Endothelial cell (in vitro differentiated cells): ENCODE measurements around the gene KRTAP10-6. TPM values are rescaled to one million over a fixed set of nuclear protein-coding genes. Genes with fewer than 3 reads are reported as not detected.
"Not testable (repeated sequence)": the region's sequence is repeated elsewhere in the genome, so short reads cannot be mapped to it uniquely, and the experiment has no call there.

ENCODE experiments used
- DNase-seq: peaks from one replicate; pipeline ENCODE4 v3.0.0; 2021; ENCODE audit warnings: low spot score
- H3K27ac Mint-ChIP-seq: one replicate; pipeline ENCODE4 v1.8.0; 2021; ENCODE audit warnings: mixed read lengths, inconsistent platforms; ENCODE audit not compliant: unreplicated experiment
- H3K27me3 Mint-ChIP-seq: one replicate; pipeline ENCODE4 v1.8.0; 2021; ENCODE audit warnings: mild to moderate bottlenecking, moderate library complexity, mixed read lengths, inconsistent platforms; ENCODE audit not compliant: unreplicated experiment
- H3K36me3 Mint-ChIP-seq: one replicate; pipeline ENCODE4 v1.8.0; 2021; ENCODE audit warnings: mild to moderate bottlenecking, low read depth, mixed read lengths, inconsistent platforms; ENCODE audit not compliant: unreplicated experiment
- H3K4me1 Mint-ChIP-seq: one replicate; pipeline ENCODE4 v1.8.0; 2021; ENCODE audit warnings: mild to moderate bottlenecking, mixed read lengths, inconsistent platforms; ENCODE audit not compliant: unreplicated experiment
- H3K4me3 Mint-ChIP-seq: one replicate; pipeline ENCODE4 v1.8.0; 2021; ENCODE audit warnings: mild to moderate bottlenecking, mixed read lengths, inconsistent platforms; ENCODE audit not compliant: unreplicated experiment
- H3K9me3 Mint-ChIP-seq: one replicate; pipeline ENCODE4 v1.8.0; 2021; ENCODE audit warnings: mixed read lengths, inconsistent platforms; ENCODE audit not compliant: unreplicated experiment
- total RNA-seq: library from RNA; stranded (reverse); fragmentation: NEBNext Ultra II Directional; extraction: Animal tissue kit (Norgen Biotek cat#: 25700); gene quantifications from one replicate; pipeline ENCODE4 v1.2.1, GENCODE V29; 2021; ENCODE audit not compliant: unreplicated experiment
- TF ChIP-seq, protein P1 (sequence below): fragments of 200-600 bp; sonication (generic); IDR thresholded peaks from one replicate; pipeline ENCODE4 v1.5.0; 2021; ENCODE audit warnings: antibody characterized with exemption; ENCODE audit not compliant: unreplicated experiment

The KRTAP10-6 gene
- total RNA-seq, 1 donor from 2014 or later: not detected

DNA sequence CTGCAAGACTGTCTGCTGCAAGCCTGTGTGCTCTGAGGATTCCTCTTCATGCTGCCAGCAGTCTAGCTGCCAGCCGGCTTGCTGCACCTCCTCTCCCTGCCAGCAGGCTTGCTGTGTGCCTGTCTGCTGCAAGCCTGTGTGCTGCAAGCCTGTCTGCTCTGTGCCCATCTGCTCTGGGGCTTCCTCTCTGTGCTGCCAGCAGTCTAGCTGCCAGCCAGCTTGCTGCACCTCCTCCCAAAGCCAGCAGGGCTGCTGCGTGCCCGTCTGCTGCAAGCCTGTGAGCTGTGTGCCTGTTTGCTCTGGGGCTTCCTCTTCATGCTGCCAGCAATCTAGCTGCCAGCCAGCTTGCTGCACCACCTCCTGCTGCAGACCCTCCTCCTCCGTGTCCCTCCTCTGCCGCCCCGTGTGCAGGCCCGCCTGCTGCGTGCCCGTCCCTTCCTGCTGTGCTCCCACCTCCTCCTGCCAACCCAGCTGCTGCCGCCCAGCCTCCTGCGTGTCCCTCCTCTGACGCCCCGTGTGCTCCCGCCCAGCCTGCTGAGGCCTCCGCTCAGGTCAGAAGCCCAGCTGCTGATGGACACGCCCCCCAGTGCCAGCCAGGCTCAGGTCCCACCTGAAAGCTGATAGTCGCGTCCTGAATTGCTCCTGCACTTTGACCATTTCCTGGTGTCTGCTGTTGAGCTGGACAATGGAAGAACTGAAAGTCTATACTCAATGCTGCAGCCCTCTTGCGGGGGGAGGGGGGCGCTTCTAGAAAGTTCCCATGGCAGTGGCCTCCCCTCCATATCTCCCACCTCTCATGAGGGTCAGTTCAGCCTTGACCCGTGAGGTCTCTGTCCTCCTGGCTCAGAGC lies 17.6 kb downstream of the KRTAP10-6 start:
- no peaks in the 10 kb centered on the region for H3K9me3 Mint-ChIP-seq
- H3K36me3 Mint-ChIP-seq: peaks cover 10% of the 10 kb centered on the region
- no peak overlapping the region for H3K4me3 Mint-ChIP-seq
- peaks cover 14% of the 10 kb centered on the region for H3K27me3 Mint-ChIP-seq
- peaks cover 4% of the 10 kb centered on the region for H3K4me1 Mint-ChIP-seq
- TF ChIP-seq, protein P1, sequence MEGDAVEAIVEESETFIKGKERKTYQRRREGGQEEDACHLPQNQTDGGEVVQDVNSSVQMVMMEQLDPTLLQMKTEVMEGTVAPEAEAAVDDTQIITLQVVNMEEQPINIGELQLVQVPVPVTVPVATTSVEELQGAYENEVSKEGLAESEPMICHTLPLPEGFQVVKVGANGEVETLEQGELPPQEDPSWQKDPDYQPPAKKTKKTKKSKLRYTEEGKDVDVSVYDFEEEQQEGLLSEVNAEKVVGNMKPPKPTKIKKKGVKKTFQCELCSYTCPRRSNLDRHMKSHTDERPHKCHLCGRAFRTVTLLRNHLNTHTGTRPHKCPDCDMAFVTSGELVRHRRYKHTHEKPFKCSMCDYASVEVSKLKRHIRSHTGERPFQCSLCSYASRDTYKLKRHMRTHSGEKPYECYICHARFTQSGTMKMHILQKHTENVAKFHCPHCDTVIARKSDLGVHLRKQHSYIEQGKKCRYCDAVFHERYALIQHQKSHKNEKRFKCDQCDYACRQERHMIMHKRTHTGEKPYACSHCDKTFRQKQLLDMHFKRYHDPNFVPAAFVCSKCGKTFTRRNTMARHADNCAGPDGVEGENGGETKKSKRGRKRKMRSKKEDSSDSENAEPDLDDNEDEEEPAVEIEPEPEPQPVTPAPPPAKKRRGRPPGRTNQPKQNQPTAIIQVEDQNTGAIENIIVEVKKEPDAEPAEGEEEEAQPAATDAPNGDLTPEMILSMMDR: no peak
- no peak overlapping the region for H3K27ac Mint-ChIP-seq
- DNase-seq: no peak

DNA sequence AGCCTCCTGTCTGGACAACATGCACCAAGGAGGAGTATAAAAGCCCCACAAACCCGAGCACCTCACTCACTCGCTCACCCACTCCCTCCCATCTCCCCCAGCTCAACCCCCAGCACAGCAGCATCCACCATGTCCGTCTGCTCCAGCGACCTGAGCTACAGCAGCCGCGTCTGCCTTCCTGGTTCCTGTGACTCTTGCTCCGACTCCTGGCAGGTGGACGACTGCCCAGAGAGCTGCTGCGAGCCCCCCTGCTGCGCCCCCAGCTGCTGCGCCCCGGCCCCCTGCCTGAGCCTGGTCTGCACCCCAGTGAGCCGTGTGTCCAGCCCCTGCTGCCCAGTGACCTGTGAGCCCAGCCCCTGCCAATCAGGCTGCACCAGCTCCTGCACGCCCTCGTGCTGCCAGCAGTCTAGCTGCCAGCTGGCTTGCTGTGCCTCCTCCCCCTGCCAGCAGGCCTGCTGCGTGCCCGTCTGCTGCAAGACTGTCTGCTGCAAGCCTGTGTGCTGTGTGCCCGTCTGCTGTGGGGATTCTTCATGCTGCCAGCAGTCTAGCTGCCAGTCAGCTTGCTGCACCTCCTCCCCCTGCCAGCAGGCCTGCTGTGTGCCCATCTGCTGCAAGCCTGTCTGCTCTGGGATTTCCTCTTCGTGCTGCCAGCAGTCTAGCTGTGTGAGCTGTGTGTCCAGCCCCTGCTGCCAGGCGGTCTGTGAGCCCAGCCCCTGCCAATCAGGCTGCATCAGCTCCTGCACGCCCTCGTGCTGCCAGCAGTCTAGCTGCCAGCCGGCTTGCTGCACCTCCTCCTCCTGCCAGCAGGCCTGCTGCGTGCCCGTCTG lies 18.5 kb downstream of the KRTAP10-6 start, which contains the start of gene KRTAP10-4:
KRTAP10-4 (plus strand) TSS at position 100 of the 827 bp plus-strand sequence; CDS start at position 130, 30 bp downstream.
- H3K4me3 Mint-ChIP-seq, H3K4me1 Mint-ChIP-seq, H3K27ac Mint-ChIP-seq, DNase-seq, H3K9me3 Mint-ChIP-seq: not testable (repeated sequence)
- Mint-ChIP-seq H3K27me3 (peaks cover 12% of the 10 kb centered on the region), H3K36me3 (peaks cover 10% of the 10 kb centered on the region)

- H3K27ac Mint-ChIP-seq: no peak overlapping the region
- peaks cover 12% of the 10 kb centered on the region for H3K27me3 Mint-ChIP-seq
- H3K9me3 Mint-ChIP-seq: no peaks in the 10 kb centered on the region
- TF ChIP-seq, protein P1: no peak
- DNase-seq: no peak
- no peak overlapping the region for H3K4me3 Mint-ChIP-seq
- H3K36me3 Mint-ChIP-seq: peaks cover 10% of the 10 kb centered on the region
- peaks cover 4% of the 10 kb centered on the region for H3K4me1 Mint-ChIP-seq
Measured at GRCh38 chr21:44572959-44573583, 19.2 kb downstream of the KRTAP10-6 start.

GRCh38 chr21:44571844-44572782 lies 20.2 kb downstream of the KRTAP10-6 start:
- peaks cover 12% of the 10 kb centered on the region for H3K27me3 Mint-ChIP-seq
- peaks cover 10% of the 10 kb centered on the region for H3K36me3 Mint-ChIP-seq
- TF ChIP-seq, protein P1: no peak
- H3K4me3 Mint-ChIP-seq: no peak overlapping the region
- no peak for DNase-seq
- H3K9me3 Mint-ChIP-seq: no peaks in the 10 kb centered on the region
- H3K27ac Mint-ChIP-seq: no peak overlapping the region
- peaks cover 4% of the 10 kb centered on the region for H3K4me1 Mint-ChIP-seq
